HL-60 (cell line): Measurements from ENCODE around the gene CLIC4.
"Not testable (repeated sequence)": the region's sequence is repeated elsewhere in the genome, so short reads cannot be mapped to it uniquely, and the experiment has no call there.

ENCODE experiments used
- DNase-seq, 2 experiments: peaks; one replicate each; pipeline ENCODE4 v3.0.0-alpha.2; 2010 to 2020; ENCODE audit warnings: low read depth in 1 of 2, low spot score in 1 of 2
- H3K27ac ChIP-seq: fragments of 250-450 bp; sonication (Bioruptor Pico); replicated peaks from 2 replicates; pipeline ENCODE4 v1.5.1; 2020; ENCODE audit warnings: mild to moderate bottlenecking, moderate library complexity
- H3K27me3 ChIP-seq: fragments of 250-450 bp; sonication (Bioruptor Pico); 2 replicates; pipeline ENCODE4 v1.5.1; 2021; ENCODE audit warnings: mild to moderate bottlenecking, moderate library complexity; ENCODE audit not compliant: insufficient read depth, poor library complexity, severe bottlenecking
- H3K4me3 ChIP-seq: replicated peaks from 2 replicates; pipeline ENCODE4 v1.5.1; 2011; ENCODE audit warnings: mild to moderate bottlenecking, control low read depth, low read length; ENCODE audit not compliant: insufficient read depth
- GABPA ChIP-seq: IDR thresholded peaks from 2 replicates; pipeline ENCODE4 v1.6.1; 2012; ENCODE audit warnings: low read depth
- POLR2AphosphoS5 ChIP-seq: IDR thresholded peaks from 2 replicates; pipeline ENCODE4 v1.6.1; 2012; ENCODE audit warnings: low read depth
- SPI1 ChIP-seq: IDR thresholded peaks from 2 replicates; pipeline ENCODE4 v1.6.1; 2012; ENCODE audit warnings: low read depth, mild to moderate bottlenecking, borderline replicate concordance
- TF ChIP-seq, protein P1 (sequence below): IDR thresholded peaks from one replicate; pipeline ENCODE4 v1.5.1; 2011; ENCODE audit warnings: low read length, control low read depth, inconsistent platforms; ENCODE audit not compliant: insufficient read depth
- TF ChIP-seq, protein P2 (sequence below): IDR thresholded peaks from 2 replicates; pipeline ENCODE4 v1.6.1; 2012; ENCODE audit warnings: low read depth; ENCODE audit not compliant: insufficient replicate concordance

CLIC4 gene

DNA sequence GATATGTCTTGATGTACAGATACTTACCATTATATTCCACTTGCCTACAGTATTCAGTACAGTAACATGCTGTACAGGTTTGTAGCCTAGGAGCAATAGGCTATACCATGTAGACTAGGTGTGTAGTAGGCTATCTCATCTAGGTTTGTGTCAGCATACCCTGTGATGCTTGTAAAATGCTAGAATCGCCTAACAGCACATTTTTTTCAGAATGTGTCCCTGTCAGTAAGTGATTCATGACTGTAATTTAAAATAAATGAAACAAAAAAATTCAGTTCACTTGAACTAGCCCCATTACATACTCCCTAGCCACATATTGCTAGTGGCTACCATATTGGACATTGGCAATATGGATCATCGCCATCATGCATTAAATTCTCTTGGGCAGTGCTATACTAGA, 51.3 kb downstream of the CLIC4 start:
- DNase-seq, result no peak
- TF ChIP-seq, protein P1, sequence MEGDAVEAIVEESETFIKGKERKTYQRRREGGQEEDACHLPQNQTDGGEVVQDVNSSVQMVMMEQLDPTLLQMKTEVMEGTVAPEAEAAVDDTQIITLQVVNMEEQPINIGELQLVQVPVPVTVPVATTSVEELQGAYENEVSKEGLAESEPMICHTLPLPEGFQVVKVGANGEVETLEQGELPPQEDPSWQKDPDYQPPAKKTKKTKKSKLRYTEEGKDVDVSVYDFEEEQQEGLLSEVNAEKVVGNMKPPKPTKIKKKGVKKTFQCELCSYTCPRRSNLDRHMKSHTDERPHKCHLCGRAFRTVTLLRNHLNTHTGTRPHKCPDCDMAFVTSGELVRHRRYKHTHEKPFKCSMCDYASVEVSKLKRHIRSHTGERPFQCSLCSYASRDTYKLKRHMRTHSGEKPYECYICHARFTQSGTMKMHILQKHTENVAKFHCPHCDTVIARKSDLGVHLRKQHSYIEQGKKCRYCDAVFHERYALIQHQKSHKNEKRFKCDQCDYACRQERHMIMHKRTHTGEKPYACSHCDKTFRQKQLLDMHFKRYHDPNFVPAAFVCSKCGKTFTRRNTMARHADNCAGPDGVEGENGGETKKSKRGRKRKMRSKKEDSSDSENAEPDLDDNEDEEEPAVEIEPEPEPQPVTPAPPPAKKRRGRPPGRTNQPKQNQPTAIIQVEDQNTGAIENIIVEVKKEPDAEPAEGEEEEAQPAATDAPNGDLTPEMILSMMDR, result no peak
- TF ChIP-seq SPI1 (no peak), GABPA (no peak), POLR2AphosphoS5 (no peak)
- TF ChIP-seq, protein P2, sequence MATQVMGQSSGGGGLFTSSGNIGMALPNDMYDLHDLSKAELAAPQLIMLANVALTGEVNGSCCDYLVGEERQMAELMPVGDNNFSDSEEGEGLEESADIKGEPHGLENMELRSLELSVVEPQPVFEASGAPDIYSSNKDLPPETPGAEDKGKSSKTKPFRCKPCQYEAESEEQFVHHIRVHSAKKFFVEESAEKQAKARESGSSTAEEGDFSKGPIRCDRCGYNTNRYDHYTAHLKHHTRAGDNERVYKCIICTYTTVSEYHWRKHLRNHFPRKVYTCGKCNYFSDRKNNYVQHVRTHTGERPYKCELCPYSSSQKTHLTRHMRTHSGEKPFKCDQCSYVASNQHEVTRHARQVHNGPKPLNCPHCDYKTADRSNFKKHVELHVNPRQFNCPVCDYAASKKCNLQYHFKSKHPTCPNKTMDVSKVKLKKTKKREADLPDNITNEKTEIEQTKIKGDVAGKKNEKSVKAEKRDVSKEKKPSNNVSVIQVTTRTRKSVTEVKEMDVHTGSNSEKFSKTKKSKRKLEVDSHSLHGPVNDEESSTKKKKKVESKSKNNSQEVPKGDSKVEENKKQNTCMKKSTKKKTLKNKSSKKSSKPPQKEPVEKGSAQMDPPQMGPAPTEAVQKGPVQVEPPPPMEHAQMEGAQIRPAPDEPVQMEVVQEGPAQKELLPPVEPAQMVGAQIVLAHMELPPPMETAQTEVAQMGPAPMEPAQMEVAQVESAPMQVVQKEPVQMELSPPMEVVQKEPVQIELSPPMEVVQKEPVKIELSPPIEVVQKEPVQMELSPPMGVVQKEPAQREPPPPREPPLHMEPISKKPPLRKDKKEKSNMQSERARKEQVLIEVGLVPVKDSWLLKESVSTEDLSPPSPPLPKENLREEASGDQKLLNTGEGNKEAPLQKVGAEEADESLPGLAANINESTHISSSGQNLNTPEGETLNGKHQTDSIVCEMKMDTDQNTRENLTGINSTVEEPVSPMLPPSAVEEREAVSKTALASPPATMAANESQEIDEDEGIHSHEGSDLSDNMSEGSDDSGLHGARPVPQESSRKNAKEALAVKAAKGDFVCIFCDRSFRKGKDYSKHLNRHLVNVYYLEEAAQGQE, result no peak
- Histone ChIP-seq H3K27ac (no peak overlapping the region), H3K4me3 (no peak overlapping the region), H3K27me3 (no peaks in the 10 kb centered on the region)

- H3K4me3 ChIP-seq, H3K27me3 ChIP-seq, H3K27ac ChIP-seq, DNase-seq: not testable (repeated sequence)
Measured at GRCh38 chr1:24799242-24799641, 54.0 kb downstream of the CLIC4 start.

- Histone ChIP-seq H3K4me3 (no peak overlapping the region), H3K27ac (no peak overlapping the region; the same call in 1 of the 2 replicates), H3K27me3 (no peaks in the 10 kb centered on the region)
- DNase-seq, result peak; percentile 30 to 49
- TF ChIP-seq POLR2AphosphoS5 (no peak), GABPA (no peak), SPI1 (no peak)
- TF ChIP-seq, protein P2, result no peak
- TF ChIP-seq, protein P1, result no peak
Measured at GRCh38 chr1:24801176-24801575, 55.9 kb downstream of the CLIC4 start.

DNA sequence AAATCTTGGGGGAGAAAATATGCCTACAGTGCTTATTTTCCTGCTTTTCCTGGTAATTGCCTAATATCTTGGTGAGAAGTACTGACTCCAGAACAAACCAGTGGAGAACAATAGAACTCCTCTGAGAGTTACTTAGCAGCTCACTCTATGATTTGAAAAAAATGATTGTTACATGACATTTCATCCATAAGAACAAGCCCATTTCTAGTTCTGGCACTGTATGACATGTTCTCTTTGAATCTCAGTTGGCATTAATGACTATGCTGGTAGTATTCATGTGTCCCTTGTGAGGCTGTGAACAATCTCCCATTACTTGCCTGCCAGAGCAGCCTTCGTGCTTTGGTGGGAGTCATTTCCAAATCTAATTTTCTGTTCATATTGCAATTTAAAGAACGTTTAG, 58.0 kb downstream of the CLIC4 start:
- TF ChIP-seq SPI1 (no peak), POLR2AphosphoS5 (no peak), GABPA (no peak)
- TF ChIP-seq, protein P1, result no peak
- no peak overlapping the region for H3K4me3 ChIP-seq
- DNase-seq, result no peak
- H3K27me3 ChIP-seq, result no peaks in the 10 kb centered on the region
- H3K27ac ChIP-seq, result no peak overlapping the region
